ENCODE data around the gene SYPL2. TPM values are rescaled to one million over a fixed set of nuclear protein-coding genes. Genes with fewer than 3 reads are reported as not detected.
"Not testable (repeated sequence)": the region's sequence is repeated elsewhere in the genome, so short reads cannot be mapped to it uniquely, and the experiment has no call there.

The SYPL2 gene
- total and polyA plus RNA-seq, 4 donors = 0.31 to 1.4 (median 1.0) TPM

DNA sequence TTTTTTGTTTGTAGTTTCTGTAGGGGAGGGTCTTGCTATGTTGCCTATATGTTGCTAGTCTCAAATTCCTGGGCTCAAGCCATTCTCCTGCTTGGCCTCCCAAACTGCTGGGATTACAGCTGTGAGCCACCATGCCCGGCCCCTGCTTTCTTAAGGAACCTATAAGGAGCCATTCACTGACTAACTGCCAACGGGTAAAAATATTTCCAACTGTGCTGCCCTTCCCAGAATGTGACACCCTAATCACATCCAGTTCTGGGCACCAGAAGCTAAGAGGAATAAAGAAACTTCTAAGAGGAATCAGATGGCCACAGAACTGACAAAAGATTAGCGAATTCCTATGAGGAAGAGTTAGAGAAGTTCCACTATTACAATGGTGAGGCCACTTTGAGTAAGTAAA is 6.4 kb downstream of the SYPL2 start:
- H3K4me1 ChIP-seq (ENCODE audit: control insufficient read depth in 5 of 5, insufficient read depth in 5 of 5, low read length in 5 of 5) = no peaks in the 10 kb centered on the region
- ATAC-seq (ENCODE audit: insufficient read depth, low FRiP score) = no peak
- no peak overlapping the region for H3K9ac ChIP-seq (ENCODE audit: insufficient read depth in 1 of 2, low read length in 2 of 2)
- 68 to 72% methylated on average over 3 of the region's 3 CpGs for WGBS, 2 donors
- TF ChIP-seq, protein P1, sequence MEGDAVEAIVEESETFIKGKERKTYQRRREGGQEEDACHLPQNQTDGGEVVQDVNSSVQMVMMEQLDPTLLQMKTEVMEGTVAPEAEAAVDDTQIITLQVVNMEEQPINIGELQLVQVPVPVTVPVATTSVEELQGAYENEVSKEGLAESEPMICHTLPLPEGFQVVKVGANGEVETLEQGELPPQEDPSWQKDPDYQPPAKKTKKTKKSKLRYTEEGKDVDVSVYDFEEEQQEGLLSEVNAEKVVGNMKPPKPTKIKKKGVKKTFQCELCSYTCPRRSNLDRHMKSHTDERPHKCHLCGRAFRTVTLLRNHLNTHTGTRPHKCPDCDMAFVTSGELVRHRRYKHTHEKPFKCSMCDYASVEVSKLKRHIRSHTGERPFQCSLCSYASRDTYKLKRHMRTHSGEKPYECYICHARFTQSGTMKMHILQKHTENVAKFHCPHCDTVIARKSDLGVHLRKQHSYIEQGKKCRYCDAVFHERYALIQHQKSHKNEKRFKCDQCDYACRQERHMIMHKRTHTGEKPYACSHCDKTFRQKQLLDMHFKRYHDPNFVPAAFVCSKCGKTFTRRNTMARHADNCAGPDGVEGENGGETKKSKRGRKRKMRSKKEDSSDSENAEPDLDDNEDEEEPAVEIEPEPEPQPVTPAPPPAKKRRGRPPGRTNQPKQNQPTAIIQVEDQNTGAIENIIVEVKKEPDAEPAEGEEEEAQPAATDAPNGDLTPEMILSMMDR (IDR thresholded peaks at IDR 0.05; ENCODE audit: control extremely low read depth, extremely low read depth) = no peak
- H3K9me3 ChIP-seq (ENCODE audit: control insufficient read depth in 4 of 4, insufficient read depth in 3 of 4, low read length in 3 of 4) = no peaks in the 10 kb centered on the region
- no peak overlapping the region for H3K27ac ChIP-seq (ENCODE audit: low read depth in 1 of 2, low read length in 1 of 2)
- no peak for DNase-seq
- H3K36me3 ChIP-seq (ENCODE audit: control insufficient read depth in 4 of 4, insufficient read depth in 4 of 4, low read length in 4 of 4) = no peaks in the 10 kb centered on the region
- no peak overlapping the region for H3K4me3 ChIP-seq
- peaks cover 0 to 55% (median 39%) of the 10 kb centered on the region in 3 donors for H3K27me3 ChIP-seq (ENCODE audit: control insufficient read depth in 3 of 3, insufficient read depth in 3 of 3, low read length in 2 of 3)

- H3K9ac ChIP-seq (ENCODE audit: insufficient read depth in 1 of 2, low read length in 2 of 2); H3K27ac ChIP-seq (ENCODE audit: low read depth in 1 of 2, low read length in 1 of 2); ATAC-seq (ENCODE audit: insufficient read depth, low FRiP score); DNase-seq; H3K9me3 ChIP-seq (ENCODE audit: control insufficient read depth in 4 of 4, insufficient read depth in 3 of 4, low read length in 3 of 4); H3K4me3 ChIP-seq; H3K4me1 ChIP-seq (ENCODE audit: control insufficient read depth in 5 of 5, insufficient read depth in 5 of 5, low read length in 5 of 5); H3K36me3 ChIP-seq (ENCODE audit: control insufficient read depth in 4 of 4, insufficient read depth in 4 of 4, low read length in 4 of 4): not testable (repeated sequence)
- peaks cover 0 to 48% (median 37%) of the 10 kb centered on the region in 3 donors for H3K27me3 ChIP-seq (ENCODE audit: control insufficient read depth in 3 of 3, insufficient read depth in 3 of 3, low read length in 2 of 3)
- 80 to 87% methylated on average over 12 of the region's 12 CpGs for WGBS, 2 donors
Observed at GRCh38 chr1:109473284-109474057, 7.1 kb downstream of the SYPL2 start.

DNA sequence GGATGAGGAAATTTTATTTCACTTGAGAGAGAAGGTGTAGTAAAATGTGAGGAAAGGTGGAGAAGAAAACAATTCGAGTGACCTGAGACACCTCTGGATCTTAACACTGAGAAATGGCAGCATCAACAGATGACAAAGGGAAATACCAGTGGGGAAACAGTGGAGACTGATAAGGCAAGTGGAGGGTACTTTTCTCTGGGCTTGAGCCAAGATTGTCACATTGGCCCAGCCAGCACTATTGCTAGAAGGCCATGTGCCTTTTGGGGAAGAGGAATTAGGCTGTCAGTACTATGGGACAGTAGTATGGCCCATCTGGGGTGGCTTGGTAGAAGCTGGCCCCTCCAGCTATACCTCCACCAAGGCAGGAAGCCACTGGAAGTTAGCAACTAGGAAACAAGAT is 8.4 kb downstream of the SYPL2 start:
- no peak for ATAC-seq (ENCODE audit: insufficient read depth, low FRiP score)
- no peaks in the 10 kb centered on the region for H3K4me1 ChIP-seq (ENCODE audit: control insufficient read depth in 5 of 5, insufficient read depth in 5 of 5, low read length in 5 of 5)
- H3K4me3 ChIP-seq = no peak overlapping the region
- no peaks in the 10 kb centered on the region for H3K36me3 ChIP-seq (ENCODE audit: control insufficient read depth in 4 of 4, insufficient read depth in 4 of 4, low read length in 4 of 4)
- TF ChIP-seq, protein P1 (IDR thresholded peaks at IDR 0.05; ENCODE audit: control extremely low read depth, extremely low read depth) = no peak
- 48 to 61% methylated on average over 1 of the region's 1 CpG for WGBS, 2 donors
- H3K9ac ChIP-seq (ENCODE audit: insufficient read depth in 1 of 2, low read length in 2 of 2) = no peak overlapping the region
- H3K27me3 ChIP-seq (ENCODE audit: control insufficient read depth in 3 of 3, insufficient read depth in 3 of 3, low read length in 2 of 3) = peaks cover 0 to 37% (median 24%) of the 10 kb centered on the region in 3 donors
- H3K9me3 ChIP-seq (ENCODE audit: control insufficient read depth in 4 of 4, insufficient read depth in 3 of 4, low read length in 3 of 4) = no peaks in the 10 kb centered on the region
- no peak for DNase-seq
- no peak overlapping the region for H3K27ac ChIP-seq (ENCODE audit: low read depth in 1 of 2, low read length in 1 of 2)

DNA sequence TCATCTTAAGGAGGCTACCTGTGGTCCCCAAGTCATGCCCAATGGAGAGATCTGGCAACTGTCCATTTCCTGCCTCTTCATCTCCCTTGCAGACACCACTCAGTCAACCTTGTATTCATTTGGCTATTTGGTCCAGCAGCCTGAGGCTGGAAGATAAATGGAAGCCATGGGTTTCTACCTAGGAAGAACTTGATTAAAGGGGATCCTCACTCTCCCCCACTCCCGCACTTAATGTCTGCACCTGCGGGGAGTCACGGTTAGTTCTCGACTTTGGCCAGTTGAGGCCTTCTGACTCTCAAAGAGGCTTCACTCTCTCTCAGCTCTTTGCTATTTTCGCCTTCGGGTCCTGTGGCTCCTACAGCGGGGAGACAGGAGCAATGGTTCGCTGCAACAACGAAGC is 8.9 kb downstream of the SYPL2 start:
- ATAC-seq (ENCODE audit: insufficient read depth, low FRiP score) = no peak
- H3K9me3 ChIP-seq (ENCODE audit: control insufficient read depth in 4 of 4, insufficient read depth in 3 of 4, low read length in 3 of 4) = no peaks in the 10 kb centered on the region
- H3K27me3 ChIP-seq (ENCODE audit: control insufficient read depth in 3 of 3, insufficient read depth in 3 of 3, low read length in 2 of 3) = peaks cover 0 to 35% (median 19%) of the 10 kb centered on the region in 3 donors
- WGBS, 2 donors = 86 to 87% methylated on average over 9 of the region's 9 CpGs
- TF ChIP-seq, protein P1 (IDR thresholded peaks at IDR 0.05; ENCODE audit: control extremely low read depth, extremely low read depth) = no peak
- no peak overlapping the region for H3K9ac ChIP-seq (ENCODE audit: insufficient read depth in 1 of 2, low read length in 2 of 2)
- no peak for DNase-seq
- no peak overlapping the region for H3K4me3 ChIP-seq
- no peak overlapping the region for H3K27ac ChIP-seq (ENCODE audit: low read depth in 1 of 2, low read length in 1 of 2)
- H3K4me1 ChIP-seq (ENCODE audit: control insufficient read depth in 5 of 5, insufficient read depth in 5 of 5, low read length in 5 of 5) = no peaks in the 10 kb centered on the region
- H3K36me3 ChIP-seq (ENCODE audit: control insufficient read depth in 4 of 4, insufficient read depth in 4 of 4, low read length in 4 of 4) = no peaks in the 10 kb centered on the region
